ENCODE measurements around the gene ZNF366.

DNA sequence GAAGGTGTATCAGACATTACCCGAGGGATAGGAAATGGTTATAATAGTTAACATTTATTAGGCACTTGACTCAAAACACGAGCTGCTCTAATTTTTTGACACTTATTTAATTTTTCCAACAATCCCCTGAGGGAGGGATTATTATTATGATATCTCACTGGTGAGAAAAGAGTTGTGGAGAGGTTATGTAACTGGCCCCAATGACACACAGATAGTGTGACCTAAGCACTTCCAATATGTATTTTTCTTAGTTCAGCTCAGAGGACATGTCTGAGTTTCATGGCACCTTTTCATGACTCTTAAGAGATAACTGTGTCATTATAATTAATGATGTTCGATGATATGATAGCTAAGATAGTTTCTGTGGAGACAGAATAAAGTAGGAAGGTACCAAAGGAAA lies 100.1 kb downstream of the ZNF366 start:
- TF ChIP-seq, protein P1, sequence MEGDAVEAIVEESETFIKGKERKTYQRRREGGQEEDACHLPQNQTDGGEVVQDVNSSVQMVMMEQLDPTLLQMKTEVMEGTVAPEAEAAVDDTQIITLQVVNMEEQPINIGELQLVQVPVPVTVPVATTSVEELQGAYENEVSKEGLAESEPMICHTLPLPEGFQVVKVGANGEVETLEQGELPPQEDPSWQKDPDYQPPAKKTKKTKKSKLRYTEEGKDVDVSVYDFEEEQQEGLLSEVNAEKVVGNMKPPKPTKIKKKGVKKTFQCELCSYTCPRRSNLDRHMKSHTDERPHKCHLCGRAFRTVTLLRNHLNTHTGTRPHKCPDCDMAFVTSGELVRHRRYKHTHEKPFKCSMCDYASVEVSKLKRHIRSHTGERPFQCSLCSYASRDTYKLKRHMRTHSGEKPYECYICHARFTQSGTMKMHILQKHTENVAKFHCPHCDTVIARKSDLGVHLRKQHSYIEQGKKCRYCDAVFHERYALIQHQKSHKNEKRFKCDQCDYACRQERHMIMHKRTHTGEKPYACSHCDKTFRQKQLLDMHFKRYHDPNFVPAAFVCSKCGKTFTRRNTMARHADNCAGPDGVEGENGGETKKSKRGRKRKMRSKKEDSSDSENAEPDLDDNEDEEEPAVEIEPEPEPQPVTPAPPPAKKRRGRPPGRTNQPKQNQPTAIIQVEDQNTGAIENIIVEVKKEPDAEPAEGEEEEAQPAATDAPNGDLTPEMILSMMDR (IDR thresholded peaks at IDR 0.05; ENCODE audit: insufficient read depth, low read length, poor library complexity, severe bottlenecking): no peak
- no peak for TF ChIP-seq EZH2phosphoT487 (conservative IDR thresholded peaks at IDR 0.05; ENCODE audit: low read length)
